Stimulated activated CD8-positive, alpha-beta memory T cell treated with anti-CD3 and anti-CD28 coated beads, Interleukin-7, amount 100 ng/mL, for 1 hour (primary cell): ENCODE data around the gene C11orf21.

Experiments used
- DNase-seq, 2 donors: peaks; one replicate each; pipeline ENCODE4 v3.0.0-alpha.2; 2020; ENCODE audit warnings: low read depth in 2 of 2

C11orf21 gene

DNA sequence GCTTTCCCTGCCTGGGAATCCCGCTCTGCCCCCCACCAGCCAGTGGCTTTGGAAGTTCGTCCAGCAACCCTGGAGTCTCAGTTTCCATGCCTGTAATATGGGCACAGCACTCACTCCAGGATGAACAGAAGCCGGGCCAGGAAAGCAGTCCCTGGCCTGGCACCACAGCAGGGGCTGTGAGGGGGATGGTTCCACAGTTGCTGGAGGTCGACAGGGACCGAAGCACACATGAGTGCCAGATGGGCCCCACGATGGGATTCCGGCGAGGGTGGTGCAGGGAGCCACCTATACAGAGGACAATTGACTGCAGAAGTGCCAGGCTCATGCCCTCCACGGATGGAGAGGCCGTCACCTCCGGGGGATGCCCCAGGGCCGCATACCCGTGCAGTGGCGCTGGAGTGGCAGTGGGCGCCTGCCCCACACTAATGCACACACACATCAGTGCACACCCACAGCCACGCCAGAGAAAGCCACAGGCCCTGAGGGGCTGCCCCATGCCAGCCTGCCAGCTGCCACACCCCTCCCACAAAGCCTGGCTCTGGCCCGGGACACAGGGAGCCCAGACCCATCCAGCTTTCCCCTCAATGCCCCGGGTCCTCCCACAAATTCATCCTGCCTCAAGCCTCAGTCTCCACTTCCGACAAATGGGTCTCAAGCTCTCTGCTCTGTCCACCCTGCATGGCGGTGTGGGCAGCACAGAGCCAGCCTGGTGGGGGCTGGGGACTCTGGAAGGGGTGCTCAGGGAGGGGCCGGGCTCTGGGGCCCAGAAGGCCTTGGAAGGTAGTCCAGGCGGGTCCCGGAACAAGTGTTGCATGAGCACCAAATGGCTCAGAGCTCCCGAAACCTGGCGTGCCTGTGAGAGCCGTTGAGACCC lies 41.0 kb downstream of the C11orf21 start:
- no peak for DNase-seq

DNA sequence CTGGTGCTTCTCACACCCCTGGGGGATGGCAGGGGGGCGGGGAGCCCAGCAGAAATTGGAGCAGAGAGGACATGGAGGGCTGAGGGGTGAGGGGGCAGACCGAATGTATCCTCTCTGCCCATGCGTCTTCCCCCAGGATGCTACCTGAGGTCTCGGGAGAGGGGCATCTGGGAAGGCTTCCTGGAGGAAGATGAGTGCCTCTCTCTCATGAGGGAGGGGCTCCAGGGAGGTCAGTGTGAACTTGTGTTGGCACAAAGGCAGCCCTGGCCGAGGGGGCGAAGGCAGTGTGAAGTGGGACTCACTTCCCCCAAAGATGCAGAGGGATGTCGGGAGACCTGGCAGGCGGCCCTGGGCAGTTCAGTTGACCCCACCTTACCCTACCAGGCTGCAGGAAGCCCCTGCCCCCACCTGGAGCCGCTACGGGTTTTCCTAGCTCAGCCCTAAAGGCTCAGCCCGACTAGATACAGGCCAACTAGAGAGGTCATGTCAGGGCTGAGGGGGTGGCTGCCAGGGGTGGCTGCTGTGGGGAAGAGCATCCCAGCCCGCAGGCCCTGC lies 41.7 kb downstream of the C11orf21 start:
- no peak for DNase-seq

DNA sequence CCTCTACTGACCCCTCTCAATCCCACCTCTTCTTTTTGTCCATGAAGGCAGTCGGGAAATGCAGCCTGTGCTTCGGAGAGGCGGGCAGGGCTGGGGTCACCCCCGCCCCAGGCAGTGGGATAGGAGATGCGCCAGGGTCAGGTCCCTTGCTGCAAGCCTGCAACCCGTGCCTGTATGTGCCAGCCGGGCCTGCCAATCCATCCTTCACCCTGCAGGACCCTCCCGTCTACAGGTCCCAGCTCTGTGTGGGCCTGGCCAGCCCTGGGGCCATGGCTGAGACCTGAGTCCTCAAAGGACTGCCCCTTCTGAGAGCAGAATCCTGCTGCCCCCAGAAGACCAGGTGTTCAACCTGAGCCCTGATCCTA lies 42.3 kb downstream of the C11orf21 start:
- no peak for DNase-seq

DNA sequence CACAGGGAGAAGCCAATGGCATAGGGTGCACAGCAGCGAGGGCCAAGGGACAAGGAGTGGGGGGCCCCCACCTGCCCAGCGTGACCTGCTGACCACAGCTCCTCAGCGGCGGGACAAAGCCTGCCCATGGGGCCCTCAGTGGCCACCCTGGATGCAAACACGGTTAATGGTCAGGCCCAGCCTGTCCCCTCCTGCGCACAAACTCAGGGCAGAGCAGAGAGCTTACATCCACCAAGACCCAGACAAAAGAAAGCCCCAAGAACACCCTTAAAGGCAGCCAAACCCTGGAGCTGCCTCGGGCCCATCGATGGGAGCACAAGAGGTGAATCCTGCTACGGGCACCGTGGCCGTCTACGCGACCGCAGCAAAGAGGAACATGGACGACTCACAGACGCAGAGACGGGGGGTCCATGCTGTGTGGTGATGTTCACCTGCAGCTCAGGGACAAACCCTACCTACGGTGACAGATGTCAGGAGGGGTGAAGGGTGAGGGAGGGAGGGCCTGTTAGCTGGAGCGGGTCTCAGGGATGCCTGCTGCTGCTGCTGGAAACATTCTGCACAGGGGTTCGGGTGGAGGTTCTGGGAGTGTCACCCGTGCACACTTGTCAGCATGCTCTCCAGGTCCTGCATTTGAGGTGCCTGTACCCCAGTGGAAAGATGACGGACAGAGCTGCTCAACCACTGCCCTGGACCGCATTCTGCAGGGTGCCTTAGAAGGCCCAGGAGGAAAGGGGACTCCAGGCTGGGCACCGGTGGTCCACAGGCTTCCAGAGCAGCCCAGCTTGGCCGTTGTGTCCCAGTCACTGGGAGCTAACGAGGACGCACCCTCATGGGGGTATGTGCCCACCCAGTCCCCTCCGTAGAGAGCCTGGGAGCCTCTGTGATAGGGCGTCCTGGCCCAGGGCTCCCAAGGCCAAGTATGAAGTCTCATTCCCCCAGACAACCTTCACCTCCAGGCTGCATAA lies 42.9 kb downstream of the C11orf21 start:
- DNase-seq = no peak

DNA sequence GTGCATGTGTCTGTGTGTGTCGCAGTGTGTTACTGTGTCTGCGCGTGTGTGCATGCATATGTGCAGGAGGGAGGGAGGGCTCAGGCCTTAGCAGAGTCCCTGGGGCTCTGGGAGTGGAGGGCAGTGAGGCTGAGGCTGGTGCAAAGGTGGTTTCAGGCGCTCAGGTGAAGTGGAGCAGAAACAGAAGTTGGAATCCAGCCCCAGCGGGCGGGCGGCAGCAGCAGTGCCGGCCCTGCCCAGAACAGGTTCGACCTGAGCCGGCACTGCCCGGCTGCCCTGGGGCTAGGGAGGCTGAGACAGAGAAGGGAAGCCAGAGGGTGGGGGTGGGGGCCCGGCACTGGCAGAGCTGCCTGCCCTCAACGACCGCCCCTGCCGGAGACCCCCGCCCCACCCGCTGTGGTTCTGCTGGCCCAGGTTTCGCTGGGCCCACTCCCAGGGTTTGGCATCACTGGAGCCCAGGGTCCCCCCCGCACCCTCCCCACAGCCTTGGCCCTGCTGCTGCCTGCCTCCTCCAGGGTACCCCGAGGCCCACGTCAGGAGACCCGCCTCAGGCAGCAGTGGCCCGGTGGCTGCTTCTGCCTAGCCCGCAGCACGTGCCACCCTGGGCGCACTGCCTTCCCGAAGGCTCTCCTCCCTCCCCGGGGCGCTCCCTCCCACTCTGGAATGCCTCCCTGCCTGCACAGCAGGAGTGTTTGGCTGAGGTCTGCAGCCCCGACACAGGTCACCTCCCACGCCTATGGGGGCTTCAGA lies 44.6 kb downstream of the C11orf21 start:
- no peak for DNase-seq

DNA sequence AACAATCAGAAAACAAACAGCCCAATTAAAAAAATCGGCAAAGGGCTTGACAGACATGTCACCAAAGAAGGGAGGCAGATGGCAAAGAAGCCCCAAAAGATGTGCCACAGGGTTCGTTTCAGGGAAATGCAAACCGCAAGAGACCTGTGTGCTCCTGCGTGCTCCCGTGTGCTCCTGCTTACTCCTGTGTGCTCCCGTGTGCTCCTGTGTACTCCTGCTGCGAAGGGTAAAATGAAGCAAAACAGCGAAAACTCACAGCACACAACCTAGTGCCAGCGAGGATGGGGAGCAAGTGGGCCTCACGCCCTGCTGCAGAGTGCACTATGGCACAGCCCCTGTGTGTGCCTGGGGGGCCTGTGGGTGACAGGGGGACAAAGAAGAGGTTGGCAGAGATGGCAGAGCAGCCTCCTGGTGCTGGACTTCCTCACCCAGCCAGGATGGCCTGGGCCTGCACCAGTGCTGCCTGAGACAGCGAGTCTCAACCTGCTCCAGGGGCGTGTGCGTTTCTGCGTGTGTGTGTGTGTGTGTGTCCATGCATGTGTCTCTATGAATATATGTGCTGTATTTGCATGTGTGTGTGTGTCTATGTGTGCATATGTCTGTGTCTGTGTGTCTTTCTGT lies 45.3 kb downstream of the C11orf21 start:
- DNase-seq = no peak

DNA sequence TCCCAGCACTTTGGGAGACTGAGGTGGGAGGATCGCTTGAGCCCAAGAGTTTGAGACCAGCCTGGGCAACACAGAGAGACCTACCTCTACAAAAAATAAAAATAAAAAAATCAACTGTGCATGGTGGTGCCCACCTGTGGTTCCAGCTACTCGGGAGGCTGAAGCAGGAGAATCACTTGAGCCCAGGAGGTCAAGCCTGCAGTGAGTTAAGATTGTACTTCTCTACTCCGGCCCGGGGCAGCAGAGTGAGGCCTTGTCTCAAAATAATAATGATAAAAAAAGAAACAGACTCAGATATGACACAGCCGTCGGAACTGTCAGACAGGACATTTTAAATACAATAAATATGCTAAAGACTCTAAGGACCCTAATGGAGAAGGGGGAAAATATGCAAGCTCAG lies 49.7 kb downstream of the C11orf21 start:
- no peak for DNase-seq

DNA sequence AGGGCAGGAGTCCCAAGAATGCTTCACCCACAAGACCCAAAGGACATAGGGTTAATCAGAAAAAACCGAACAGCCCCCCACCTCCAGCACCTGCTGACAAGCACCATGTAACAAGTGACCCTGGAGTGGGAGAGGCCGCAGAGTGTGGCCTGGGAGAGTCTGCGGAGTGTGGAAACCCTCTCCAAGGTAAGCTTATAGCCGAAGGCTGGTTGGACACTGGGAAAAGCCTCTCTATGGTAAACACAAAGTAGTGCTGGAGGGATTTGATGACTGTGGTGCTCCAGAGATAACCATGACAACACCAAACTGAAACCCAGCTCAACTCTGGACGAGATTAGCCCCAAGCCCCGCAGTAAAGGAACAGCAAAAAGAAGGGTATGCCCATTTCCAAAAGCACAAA lies 50.6 kb downstream of the C11orf21 start:
- no peak for DNase-seq

DNA sequence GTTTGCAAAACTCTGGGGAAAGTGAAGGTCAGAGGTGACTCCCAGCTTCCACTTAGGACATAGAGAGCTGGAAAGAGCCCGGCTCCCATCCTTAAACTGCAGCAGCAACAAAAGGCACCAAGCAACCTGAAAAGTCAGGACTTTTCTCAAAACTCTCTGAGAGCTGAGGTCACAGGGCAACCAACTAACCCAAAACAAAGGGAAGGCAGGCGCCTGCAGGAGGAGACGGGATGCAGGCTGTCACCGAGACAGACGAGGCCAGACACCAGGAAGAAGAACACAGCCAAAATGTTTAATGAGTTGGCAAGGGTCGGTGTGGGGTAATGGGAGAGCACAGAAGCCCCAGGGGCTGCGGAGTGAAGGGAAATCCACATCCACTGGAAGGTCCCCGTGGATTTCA lies 51.2 kb downstream of the C11orf21 start:
- no peak for DNase-seq

DNA sequence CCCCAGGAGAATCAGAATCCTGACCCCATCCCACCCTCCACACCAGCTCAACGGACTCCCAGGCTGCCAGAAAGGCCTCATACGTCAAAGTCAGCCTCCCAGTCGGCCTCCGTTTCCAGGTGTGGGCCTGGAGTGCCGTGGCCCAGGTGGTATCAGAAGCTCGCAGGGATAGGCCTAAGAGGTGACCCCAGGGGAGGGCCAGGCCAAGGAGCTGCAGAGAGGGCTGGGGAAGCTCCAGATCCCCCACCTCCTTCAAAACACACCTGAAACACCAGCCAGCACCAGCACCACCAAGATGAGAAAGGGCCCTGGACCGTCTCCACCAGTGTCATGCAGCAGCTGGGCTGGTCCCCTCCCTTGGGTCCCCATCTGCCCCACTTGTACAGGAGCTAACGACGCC lies 51.7 kb downstream of the C11orf21 start:
- DNase-seq = no peak

DNA sequence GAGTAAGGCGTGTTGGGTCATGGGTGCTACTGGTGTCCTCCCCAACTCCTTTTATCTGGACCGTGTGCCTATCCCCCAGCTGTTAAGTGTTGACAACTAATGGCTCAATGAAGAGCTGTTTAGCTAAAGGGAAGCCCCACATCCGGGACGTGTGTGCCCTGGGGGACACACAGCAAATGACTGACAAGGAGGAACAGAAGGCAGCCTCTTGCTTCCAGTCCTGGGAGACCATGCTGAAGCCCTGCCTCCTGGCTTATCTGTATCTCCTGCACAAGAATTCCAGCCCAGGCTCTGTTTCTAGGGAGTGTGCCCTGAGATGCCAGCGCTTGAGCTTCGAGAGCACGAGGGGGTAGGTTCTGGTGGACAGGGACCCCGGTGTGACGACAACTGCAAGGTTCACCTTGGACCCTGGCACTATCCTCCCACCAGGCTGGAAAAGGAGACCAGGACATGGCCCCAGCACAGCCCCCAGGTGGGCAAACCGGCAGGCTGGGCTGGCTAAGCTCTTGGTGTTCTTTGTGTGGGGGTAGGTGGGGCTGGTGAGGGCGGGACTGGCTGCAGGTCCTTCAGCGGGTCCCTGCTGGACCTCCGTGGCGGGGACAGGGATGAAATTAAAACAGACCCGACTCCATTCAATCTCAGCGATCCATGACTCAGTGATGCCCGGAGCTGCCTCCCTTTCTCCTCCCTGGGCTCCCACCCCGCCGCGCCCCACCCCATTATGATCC lies 52.4 kb downstream of the C11orf21 start:
- DNase-seq = no peak

DNA sequence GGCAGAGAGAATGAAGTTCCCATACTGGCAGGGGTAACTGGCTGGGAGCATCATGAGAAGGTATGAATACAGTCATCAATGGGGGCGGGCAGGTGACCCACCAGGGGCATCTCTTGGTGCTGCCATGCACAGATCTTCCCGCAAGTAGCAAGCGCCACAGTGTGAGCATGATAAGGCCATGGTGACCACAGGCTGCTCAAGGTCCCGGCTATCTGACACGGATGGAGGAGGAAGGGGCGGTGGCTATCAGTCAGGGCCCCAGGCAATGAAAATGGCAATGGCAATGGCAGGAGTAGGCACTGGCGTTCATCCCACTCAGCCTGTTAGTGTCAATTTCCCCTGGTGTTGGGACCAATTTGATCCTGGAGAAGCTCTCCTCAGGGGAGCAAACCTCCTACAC lies 53.0 kb downstream of the C11orf21 start:
- DNase-seq = no peak

DNA sequence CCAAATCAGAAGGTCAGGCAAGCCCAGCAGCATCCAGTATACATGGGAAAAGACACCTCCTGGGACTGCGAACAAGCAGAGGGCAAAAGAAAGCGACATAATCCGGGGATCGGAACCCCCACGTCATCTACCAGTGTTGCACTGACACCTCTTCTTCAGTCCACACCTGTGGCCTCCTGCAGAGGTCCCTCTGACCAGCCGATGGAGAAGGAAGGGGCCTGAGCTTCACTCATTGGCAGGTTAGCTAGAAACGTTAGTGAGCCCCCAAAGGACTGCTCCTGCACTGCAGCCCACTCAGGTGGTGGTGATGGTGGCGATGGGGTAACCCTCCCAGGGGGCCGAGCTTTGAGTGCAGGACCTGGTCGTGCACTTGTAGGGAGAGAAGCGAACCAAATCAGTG lies 53.5 kb downstream of the C11orf21 start:
- DNase-seq = no peak

DNA sequence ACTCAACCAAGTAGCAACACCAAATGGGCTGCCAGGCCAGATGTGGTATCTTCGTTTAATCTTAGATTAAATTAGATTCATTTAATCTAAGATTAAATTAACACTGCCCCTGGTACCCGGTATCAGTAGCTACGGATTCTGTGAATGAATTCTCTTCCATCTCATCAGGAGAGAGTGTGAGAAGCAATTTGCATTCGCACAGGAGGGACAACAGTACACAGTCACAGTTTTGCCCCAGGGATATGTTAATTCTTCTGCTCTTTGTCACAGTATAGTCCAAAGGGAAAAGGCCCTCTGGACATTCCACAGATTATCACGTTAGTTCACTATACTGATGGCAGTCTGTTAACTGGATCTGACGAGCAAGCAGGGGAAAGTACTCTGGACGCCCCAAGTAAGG lies 54.2 kb downstream of the C11orf21 start:
- DNase-seq = no peak
